Smooth muscle cell (in vitro differentiated cells): ENCODE measurements around the gene GTSE1. TPM values are rescaled to one million over a fixed set of nuclear protein-coding genes. Genes with fewer than 3 reads are reported as not detected.

Source experiments
- DNase-seq: peaks from one replicate; lab custom pipeline; 2025; ENCODE audit not compliant: unreplicated experiment; lab: John Stamatoyannopoulos, UW
- H2AFZ ChIP-seq: fragments of 200-600 bp; sonication (generic); 2 replicates; pipeline ENCODE4 v1.6.0; 2016; ENCODE audit warnings: antibody characterized with exemption, low read depth, mild to moderate bottlenecking
- H3F3A ChIP-seq: fragments of 200-600 bp; sonication (generic); 2 replicates; pipeline ENCODE4 v1.6.0; 2017; ENCODE audit warnings: antibody characterized with exemption, low read depth
- H3K27ac ChIP-seq: fragments of 200-600 bp; sonication (generic); 2 replicates; pipeline ENCODE4 v1.5.1; 2016; ENCODE audit warnings: low read depth, mild to moderate bottlenecking
- H3K27me3 ChIP-seq: fragments of 200-600 bp; sonication (generic); 2 replicates; pipeline ENCODE4 v1.6.1; 2016; ENCODE audit warnings: low read depth, mild to moderate bottlenecking
- H3K36me3 ChIP-seq: fragments of 200-600 bp; sonication (generic); 2 replicates; pipeline ENCODE4 v1.5.1; 2016; ENCODE audit warnings: low read depth
- H3K4me1 ChIP-seq: fragments of 200-600 bp; sonication (generic); 2 replicates; pipeline ENCODE4 v1.5.1; 2016; ENCODE audit warnings: low read depth
- H3K4me2 ChIP-seq: fragments of 200-600 bp; sonication (generic); 2 replicates; pipeline ENCODE4 v1.6.0; 2016; ENCODE audit warnings: mild to moderate bottlenecking
- H3K4me3 ChIP-seq: fragments of 200-600 bp; sonication (generic); 2 replicates; pipeline ENCODE4 v1.5.1; 2016; ENCODE audit warnings: mild to moderate bottlenecking
- H3K79me2 ChIP-seq: fragments of 200-600 bp; sonication (generic); 2 replicates; pipeline ENCODE4 v1.6.0; 2016; ENCODE audit warnings: low read depth, mild to moderate bottlenecking
- H3K9ac ChIP-seq: fragments of 200-600 bp; sonication (generic); 2 replicates; pipeline ENCODE4 v1.6.0; 2016; ENCODE audit warnings: low read depth
- H3K9me3 ChIP-seq: fragments of 200-600 bp; sonication (generic); replicated peaks from 2 replicates; pipeline ENCODE4 v1.5.1; 2016; ENCODE audit warnings: low read depth
- H4K20me1 ChIP-seq: fragments of 200-600 bp; sonication (generic); 2 replicates; pipeline ENCODE4 v1.6.0; 2016; ENCODE audit warnings: low read depth
- CTCF ChIP-seq: fragments of 200-600 bp; sonication (generic); IDR thresholded peaks from 2 replicates; pipeline ENCODE4 v1.5.1; 2017; ENCODE audit warnings: borderline replicate concordance, mild to moderate bottlenecking, antibody characterized with exemption; ENCODE audit not compliant: insufficient read depth, poor library complexity, severe bottlenecking
- WGBS: methylation state at CpG from one replicate; pipeline ENCODE4 v1.1.7; 2016; ENCODE audit warnings: low lambda C conversion rate; 5-methylcytosine and 5-hydroxymethylcytosine counted together
- polyA plus RNA-seq: library from polyadenylated mRNA; unstranded; fragments of >200 nt; fragmentation: Nextera tagmentation; extraction: Ambion mirVana; gene quantifications from 2 replicates; pipeline ENCODE4 v1.2.1, GENCODE V29; 2016
- total RNA-seq: library from RNA; depleted of rRNA; stranded (reverse); fragments of >200 nt; gene quantifications from 2 replicates; pipeline ENCODE4 v1.2.3, GENCODE V29; 2014

GTSE1 gene
- total and polyA plus RNA-seq, 2 experiments from 2014 or later = 3.6 to 6.8 TPM

DNA sequence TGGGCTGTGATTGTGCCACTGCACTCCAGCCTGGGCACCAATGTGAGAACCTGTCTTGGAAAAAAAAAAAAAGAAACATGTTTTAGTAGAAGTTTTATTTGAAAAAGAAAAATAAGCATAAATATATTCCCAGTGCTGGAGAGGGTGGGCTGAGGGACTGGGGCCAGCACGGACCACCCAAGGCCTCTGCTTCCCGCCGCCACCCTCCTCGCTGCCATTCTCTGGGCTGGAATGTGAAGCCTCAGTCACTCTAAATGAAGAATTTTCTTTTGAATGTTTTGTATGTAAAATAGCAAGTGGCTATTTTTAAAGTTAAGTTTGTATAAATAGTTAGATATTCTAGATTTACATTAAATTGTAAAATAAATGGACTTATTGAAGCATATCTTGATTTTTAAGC is 33.8 kb downstream of the GTSE1 start:
- Histone ChIP-seq H3K79me2 (no peaks in the 10 kb centered on the region), H3K4me1 (peaks cover 7% of the 10 kb centered on the region), H2AFZ (no peak overlapping the region), H3K9me3 (no peaks in the 10 kb centered on the region), H3F3A (peaks cover 8% of the 10 kb centered on the region), H3K4me2 (no peak overlapping the region), H3K4me3 (no peak overlapping the region), H3K36me3 (no peaks in the 10 kb centered on the region), H4K20me1 (no peaks in the 10 kb centered on the region), H3K27me3 (no peaks in the 10 kb centered on the region), H3K27ac (no peak overlapping the region), H3K9ac (no peak overlapping the region)
- no peak for TF ChIP-seq CTCF
- DNase-seq = no peak
- 98% methylated on average over 4 of the region's 4 CpGs for WGBS

- H4K20me1 ChIP-seq = peaks cover under 1% of the 10 kb centered on the region
- peaks cover 7% of the 10 kb centered on the region for H3K4me1 ChIP-seq
- no peaks in the 10 kb centered on the region for H3K36me3 ChIP-seq
- no peak overlapping the region for H3K27ac ChIP-seq
- no peaks in the 10 kb centered on the region for H3K9me3 ChIP-seq
- 96% methylated on average over 23 of the region's 23 CpGs for WGBS
- H2AFZ ChIP-seq = no peak overlapping the region
- DNase-seq = no peak
- no peak overlapping the region for H3K9ac ChIP-seq
- no peaks in the 10 kb centered on the region for H3K27me3 ChIP-seq
- no peak overlapping the region for H3K4me3 ChIP-seq
- no peak for TF ChIP-seq CTCF
- no peak overlapping the region for H3K4me2 ChIP-seq
- peaks cover 8% of the 10 kb centered on the region for H3F3A ChIP-seq
- H3K79me2 ChIP-seq = peaks cover 9% of the 10 kb centered on the region
These were observed 34.8 kb downstream of the GTSE1 start for GRCh38 chr22:46331496-46331895.

DNA sequence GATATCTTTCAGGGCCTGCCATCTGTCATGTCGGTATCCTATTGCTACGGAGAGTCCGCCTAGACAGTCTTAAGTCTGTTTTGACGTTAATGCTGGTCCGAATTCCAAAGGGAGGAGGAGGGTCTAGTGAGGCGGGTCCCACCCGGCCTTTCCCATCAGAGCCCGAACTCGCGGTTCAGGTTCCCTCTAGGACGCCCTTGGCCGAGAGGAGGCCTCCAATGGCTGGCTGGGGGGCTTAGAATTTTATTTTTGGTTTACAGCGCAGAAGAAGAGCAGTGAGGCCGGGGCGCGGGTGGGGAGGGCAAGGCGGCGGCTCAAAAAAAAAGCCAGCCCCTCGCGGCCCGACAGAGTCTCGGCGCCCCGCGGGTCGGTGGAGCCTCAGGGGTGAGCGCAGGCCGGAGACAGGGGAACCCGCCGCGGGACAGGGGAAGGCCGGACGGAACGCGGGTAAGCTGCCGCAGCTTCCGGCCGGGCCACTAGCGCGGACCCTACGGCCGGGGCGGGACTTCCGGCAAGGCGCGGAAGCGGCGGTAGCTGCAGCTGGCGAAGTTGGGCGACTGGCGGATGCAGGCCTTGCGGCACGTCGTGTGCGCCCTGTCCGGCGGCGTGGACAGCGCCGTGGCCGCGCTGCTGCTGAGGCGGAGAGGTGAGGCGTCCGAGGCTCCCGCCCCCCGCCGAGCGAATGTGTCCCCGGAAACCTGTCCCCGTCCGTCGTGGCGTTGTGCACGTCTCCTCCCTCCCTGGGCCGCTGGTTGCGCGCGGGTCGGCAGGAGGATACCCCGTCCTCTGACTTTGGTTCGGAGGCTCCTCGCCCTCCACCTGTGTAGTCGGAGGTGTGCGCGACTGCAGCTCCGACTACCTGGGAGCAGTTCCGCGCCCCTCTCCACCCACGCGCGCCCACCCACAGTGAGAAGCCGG is 38.8 kb downstream of the GTSE1 start, which contains the start of gene TRMU:
Gene TRMU (plus strand): TSS at position 514 of the 918 bp plus-strand sequence. CDS start 51 bp downstream, at position 565.
- DNase-seq = peak; percentile 33
- peaks cover 8% of the 10 kb centered on the region for H3F3A ChIP-seq
- TF ChIP-seq CTCF = no peak
- no peaks in the 10 kb centered on the region for H3K27me3 ChIP-seq
- peaks cover 12% of the 10 kb centered on the region for H3K4me1 ChIP-seq
- H3K27ac ChIP-seq = peak within 1 kb of the TSS; percentile 88
- WGBS = 2% methylated on average over 89 of the region's 93 CpGs
- H3K9ac ChIP-seq = peak within 1 kb of the TSS; percentile 88
- H3K36me3 ChIP-seq = peaks cover 11% of the 10 kb centered on the region
- peaks cover 16% of the 10 kb centered on the region for H4K20me1 ChIP-seq
- H3K9me3 ChIP-seq = no peaks in the 10 kb centered on the region
- H3K79me2 ChIP-seq = peaks cover 35% of the 10 kb centered on the region
- H3K4me3 ChIP-seq = peak within 1 kb of the TSS; percentile 95
- peak within 1 kb of the TSS; percentile 99 for H2AFZ ChIP-seq
- H3K4me2 ChIP-seq = peak within 1 kb of the TSS; percentile 95
